Measurements from ENCODE around the gene HABP2. TPM values are rescaled to one million over a fixed set of nuclear protein-coding genes. Genes with fewer than 3 reads are reported as not detected.

The HABP2 gene
- total and polyA plus RNA-seq, 7 experiments from 2014 or later, result not detected

DNA sequence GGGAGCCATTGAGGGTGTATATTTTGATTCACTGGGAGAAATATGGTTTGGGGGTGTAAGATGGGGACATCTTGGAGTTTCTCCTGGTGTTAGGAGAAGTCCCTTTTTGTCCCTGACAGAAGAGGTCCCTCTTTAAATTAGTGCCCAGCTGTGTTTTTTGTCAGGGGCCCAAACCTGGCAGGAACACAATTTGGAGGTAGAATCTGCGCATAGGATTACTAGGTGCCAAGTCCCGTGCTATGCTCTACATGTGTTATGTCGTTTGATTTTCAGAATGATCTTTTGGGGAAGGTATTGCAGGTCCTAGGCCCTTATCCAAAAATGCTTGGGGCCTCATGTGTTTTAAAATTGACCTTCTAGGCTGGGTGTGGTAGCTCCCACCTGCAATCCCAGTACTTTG is 36.8 kb upstream of the HABP2 start:
- ChIA-PET CTCF (no interaction called here), POLR2A (no interaction called here)
- ATAC-seq, result no peak

DNA sequence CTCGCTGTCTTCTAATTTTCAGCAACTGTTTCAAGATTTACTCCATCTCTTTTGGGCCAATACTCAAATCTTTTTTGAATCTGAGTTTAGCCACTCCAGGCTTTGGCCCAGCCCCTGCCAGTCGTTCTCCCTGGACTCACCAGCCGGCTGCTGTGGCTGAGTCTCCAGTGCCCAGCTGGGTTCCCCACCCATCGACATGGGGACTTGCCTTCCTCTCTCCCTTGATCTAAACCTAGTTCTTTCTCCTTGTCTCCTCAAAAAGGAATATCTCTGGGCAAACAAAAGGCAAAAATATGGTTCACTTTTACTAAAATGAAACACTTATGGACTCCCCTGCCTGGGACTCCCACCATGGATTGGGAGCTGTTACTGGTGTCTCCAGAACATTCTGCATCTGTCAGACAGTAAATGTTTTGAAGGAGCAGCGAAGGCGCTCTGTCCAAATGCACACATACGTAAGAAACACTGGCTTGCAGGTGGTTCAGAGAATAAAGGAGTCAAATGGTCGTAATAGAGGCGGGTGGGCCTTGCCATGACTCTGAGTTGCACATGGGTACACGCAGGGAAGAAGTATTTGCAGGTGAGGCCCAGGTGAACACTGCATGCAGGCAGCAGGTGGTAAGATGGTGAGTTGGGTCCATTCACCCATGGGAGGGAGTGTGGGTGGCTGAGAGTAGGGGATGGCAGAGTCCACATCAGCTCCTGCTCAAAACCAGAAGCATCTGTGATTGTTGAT is 35.5 kb upstream of the HABP2 start:
- peaks cover 5 to 29% (median 15%) of the 10 kb centered on the region in 5 donors for H3K27me3 Mint-ChIP-seq
- no peak overlapping the region for H3K4me3 Mint-ChIP-seq
- H3K36me3 Mint-ChIP-seq, result no peaks in the 10 kb centered on the region
- H3K4me1 ChIP-seq (ENCODE audit: control insufficient read depth in 2 of 2, insufficient read depth in 2 of 2, low read length in 2 of 2), result no peaks in the 10 kb centered on the region
- ATAC-seq, result no peak
- H3K27me3 ChIP-seq (ENCODE audit: control insufficient read depth in 2 of 2, insufficient read depth in 2 of 2, low read length in 2 of 2), result no peaks in the 10 kb centered on the region
- no peak for DNase-seq
- H3K27ac Mint-ChIP-seq, result no peak overlapping the region
- H3K4me3 ChIP-seq (ENCODE audit: low read length), result no peak overlapping the region
- no peak overlapping the region for H3K27ac ChIP-seq (ENCODE audit: low read depth, low read length)
- peaks cover 0 to 15% (median 5%) of the 10 kb centered on the region in 11 donors for H3K9me3 Mint-ChIP-seq
- intact Hi-C loops (cut with micrococcal nuclease), result no loop called here
- H3K9me3 ChIP-seq (ENCODE audit: control insufficient read depth in 2 of 3, low read length in 3 of 3), result no peaks in the 10 kb centered on the region
- CTCF ChIA-PET, result no interaction called here
- H3K4me1 Mint-ChIP-seq, result no peaks in the 10 kb centered on the region
- POLR2A ChIA-PET, result no interaction called here
- no peaks in the 10 kb centered on the region for H3K36me3 ChIP-seq (ENCODE audit: control insufficient read depth in 2 of 3, insufficient read depth in 3 of 3, low read length in 3 of 3)

More for the DNA sequence above, 36.8 kb upstream of the HABP2 start:
- DNase-seq, result no peak
- no peak overlapping the region for H3K27ac ChIP-seq (ENCODE audit: low read depth, low read length)
- H3K27me3 Mint-ChIP-seq, result peaks cover 5 to 29% (median 14%) of the 10 kb centered on the region in 5 donors
- no peaks in the 10 kb centered on the region for H3K4me1 ChIP-seq (ENCODE audit: control insufficient read depth in 2 of 2, insufficient read depth in 2 of 2, low read length in 2 of 2)
- peaks cover 0 to 6% (median 0%) of the 10 kb centered on the region in 5 donors for H3K36me3 Mint-ChIP-seq
- peaks cover 0 to 9% (median 0%) of the 10 kb centered on the region in 3 experiments for H3K9me3 ChIP-seq (ENCODE audit: control insufficient read depth in 2 of 3, low read length in 3 of 3)
- no peaks in the 10 kb centered on the region for H3K36me3 ChIP-seq (ENCODE audit: control insufficient read depth in 2 of 3, insufficient read depth in 3 of 3, low read length in 3 of 3)
- H3K27me3 ChIP-seq (ENCODE audit: control insufficient read depth in 2 of 2, insufficient read depth in 2 of 2, low read length in 2 of 2), result no peaks in the 10 kb centered on the region
- H3K9me3 Mint-ChIP-seq, result peaks cover 0 to 27% (median 11%) of the 10 kb centered on the region in 11 donors
- intact Hi-C loops (cut with micrococcal nuclease), result no loop called here
- H3K27ac Mint-ChIP-seq, result no peak overlapping the region
- H3K4me1 Mint-ChIP-seq, result no peaks in the 10 kb centered on the region
- H3K4me3 ChIP-seq (ENCODE audit: low read length), result no peak overlapping the region
- no peak overlapping the region for H3K4me3 Mint-ChIP-seq

DNA sequence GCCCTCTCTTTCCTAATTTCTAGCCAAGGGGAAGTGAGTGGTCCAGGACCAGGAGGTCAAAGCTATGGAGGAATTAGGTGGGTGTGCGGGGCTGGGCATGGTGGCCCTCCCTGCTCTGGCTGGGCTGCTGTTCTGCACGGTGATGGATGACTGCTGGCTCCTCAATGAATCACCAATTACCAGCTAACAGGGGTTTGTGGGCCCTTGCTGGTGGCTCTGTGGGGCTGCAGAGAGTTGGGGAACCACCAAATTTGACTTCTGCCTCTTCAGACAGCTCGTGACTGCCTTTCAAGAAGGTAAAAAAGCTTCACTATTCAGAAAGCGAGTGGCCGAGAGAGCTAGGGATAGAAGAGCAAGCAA is 35.0 kb upstream of the HABP2 start:
- Mint-ChIP-seq H3K27ac (no peak overlapping the region), H3K9me3 (peaks cover 0 to 9% (median 2%) of the 10 kb centered on the region in 11 donors), H3K4me3 (no peak overlapping the region), H3K27me3 (peaks cover 5 to 28% (median 20%) of the 10 kb centered on the region in 5 donors), H3K4me1 (no peaks in the 10 kb centered on the region), H3K36me3 (no peaks in the 10 kb centered on the region)
- ChIA-PET CTCF (no interaction called here), POLR2A (no interaction called here)
- Histone ChIP-seq H3K4me3 (ENCODE audit: low read length) (no peak overlapping the region), H3K27me3 (ENCODE audit: control insufficient read depth in 2 of 2, insufficient read depth in 2 of 2, low read length in 2 of 2) (no peaks in the 10 kb centered on the region), H3K4me1 (ENCODE audit: control insufficient read depth in 2 of 2, insufficient read depth in 2 of 2, low read length in 2 of 2) (no peaks in the 10 kb centered on the region), H3K27ac (ENCODE audit: low read depth, low read length) (no peak overlapping the region), H3K9me3 (ENCODE audit: control insufficient read depth in 2 of 3, low read length in 3 of 3) (no peaks in the 10 kb centered on the region), H3K36me3 (ENCODE audit: control insufficient read depth in 2 of 3, insufficient read depth in 3 of 3, low read length in 3 of 3) (no peaks in the 10 kb centered on the region)
- intact Hi-C loops (cut with micrococcal nuclease), result no loop called here
- ATAC-seq (no peak), DNase-seq (no peak)

DNA sequence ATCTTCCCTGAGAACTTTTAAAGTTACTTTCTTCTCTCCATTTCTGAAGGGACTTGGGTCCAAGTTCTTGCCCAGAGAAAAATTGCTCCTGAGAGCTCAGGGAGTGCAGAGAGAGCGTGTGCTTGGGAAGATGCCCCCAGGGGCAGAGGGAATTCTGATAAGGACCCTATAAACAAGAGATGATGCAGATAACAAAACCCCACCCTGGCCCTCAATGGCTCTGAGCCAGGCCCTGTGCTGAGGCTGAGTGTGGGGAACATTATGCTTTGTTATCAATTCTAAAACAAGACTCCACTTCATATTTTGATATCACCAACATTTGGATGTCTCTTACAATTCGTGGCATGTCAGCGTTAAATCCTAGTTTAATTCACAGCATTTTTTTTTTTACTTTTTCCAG is 34.4 kb upstream of the HABP2 start:
- Mint-ChIP-seq H3K36me3 (no peaks in the 10 kb centered on the region), H3K4me1 (no peaks in the 10 kb centered on the region), H3K9me3 (peaks cover 0 to 4% (median 0%) of the 10 kb centered on the region in 11 donors), H3K27ac (no peak overlapping the region), H3K4me3 (no peak overlapping the region), H3K27me3 (peaks cover 5 to 28% (median 20%) of the 10 kb centered on the region in 5 donors)
- H3K4me1 ChIP-seq (ENCODE audit: control insufficient read depth in 2 of 2, insufficient read depth in 2 of 2, low read length in 2 of 2), result no peaks in the 10 kb centered on the region
- no peaks in the 10 kb centered on the region for H3K27me3 ChIP-seq (ENCODE audit: control insufficient read depth in 2 of 2, insufficient read depth in 2 of 2, low read length in 2 of 2)
- no peak overlapping the region for H3K4me3 ChIP-seq (ENCODE audit: low read length)
- ChIA-PET POLR2A (no interaction called here), CTCF (no interaction called here)
- no peaks in the 10 kb centered on the region for H3K9me3 ChIP-seq (ENCODE audit: control insufficient read depth in 2 of 3, low read length in 3 of 3)
- H3K36me3 ChIP-seq (ENCODE audit: control insufficient read depth in 2 of 3, insufficient read depth in 3 of 3, low read length in 3 of 3), result no peaks in the 10 kb centered on the region
- intact Hi-C loops (cut with micrococcal nuclease), result no loop called here
- ATAC-seq (no peak), DNase-seq (no peak)
- no peak overlapping the region for H3K27ac ChIP-seq (ENCODE audit: low read depth, low read length)

DNA sequence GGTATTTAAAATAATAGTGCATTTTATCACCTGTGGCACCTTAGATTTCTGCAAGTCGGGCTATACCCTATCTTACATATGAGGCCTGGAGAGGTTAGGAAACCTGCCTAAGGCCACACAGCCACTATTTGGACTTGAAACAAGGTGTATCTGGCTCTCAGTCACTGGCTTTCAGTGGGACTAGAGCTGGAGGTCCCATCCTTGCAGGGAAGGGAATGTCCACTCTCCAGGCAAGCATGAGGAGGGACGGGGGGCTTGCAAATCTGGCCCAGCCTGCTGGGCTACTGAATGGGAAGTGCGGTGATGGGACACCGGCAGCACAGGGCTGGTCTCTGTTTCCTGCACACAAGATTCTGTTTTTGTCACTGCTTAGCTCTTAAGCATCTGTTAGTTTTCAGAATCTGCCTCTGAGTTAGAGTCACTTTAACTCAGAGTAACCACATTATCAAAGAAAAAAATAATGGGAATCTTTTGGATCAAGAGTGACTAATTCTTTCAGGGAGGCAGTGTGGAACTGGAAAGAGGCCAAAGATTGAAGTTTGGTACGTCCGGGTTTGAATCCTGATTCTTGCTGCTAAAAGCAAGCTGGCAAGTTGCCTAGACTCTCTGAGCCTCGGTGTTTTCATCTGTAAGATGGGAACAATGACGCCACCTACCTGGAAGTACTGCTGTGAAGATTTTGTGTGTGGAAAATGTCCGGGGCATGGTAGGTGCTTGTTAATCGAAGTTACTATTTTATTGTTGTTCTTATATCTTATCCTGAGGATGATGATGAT is 33.8 kb upstream of the HABP2 start:
- POLR2A ChIA-PET, result no interaction called here
- H3K4me1 Mint-ChIP-seq, result no peaks in the 10 kb centered on the region
- H3K9me3 ChIP-seq (ENCODE audit: control insufficient read depth in 2 of 3, low read length in 3 of 3), result no peaks in the 10 kb centered on the region
- no peak for DNase-seq
- H3K27me3 Mint-ChIP-seq, result peaks cover 5 to 25% (median 15%) of the 10 kb centered on the region in 5 donors
- ATAC-seq, result no peak
- CTCF ChIA-PET, result no interaction called here
- peaks cover 0 to 4% (median 0%) of the 10 kb centered on the region in 11 donors for H3K9me3 Mint-ChIP-seq
- no peak overlapping the region for H3K4me3 ChIP-seq (ENCODE audit: low read length)
- intact Hi-C loops (cut with micrococcal nuclease), result no loop called here
- no peaks in the 10 kb centered on the region for H3K4me1 ChIP-seq (ENCODE audit: control insufficient read depth in 2 of 2, insufficient read depth in 2 of 2, low read length in 2 of 2)
- H3K27ac Mint-ChIP-seq, result no peak overlapping the region
- no peak overlapping the region for H3K4me3 Mint-ChIP-seq
- H3K36me3 ChIP-seq (ENCODE audit: control insufficient read depth in 2 of 3, insufficient read depth in 3 of 3, low read length in 3 of 3), result no peaks in the 10 kb centered on the region
- H3K36me3 Mint-ChIP-seq, result no peaks in the 10 kb centered on the region
- no peaks in the 10 kb centered on the region for H3K27me3 ChIP-seq (ENCODE audit: control insufficient read depth in 2 of 2, insufficient read depth in 2 of 2, low read length in 2 of 2)
- no peak overlapping the region for H3K27ac ChIP-seq (ENCODE audit: low read depth, low read length)

DNA sequence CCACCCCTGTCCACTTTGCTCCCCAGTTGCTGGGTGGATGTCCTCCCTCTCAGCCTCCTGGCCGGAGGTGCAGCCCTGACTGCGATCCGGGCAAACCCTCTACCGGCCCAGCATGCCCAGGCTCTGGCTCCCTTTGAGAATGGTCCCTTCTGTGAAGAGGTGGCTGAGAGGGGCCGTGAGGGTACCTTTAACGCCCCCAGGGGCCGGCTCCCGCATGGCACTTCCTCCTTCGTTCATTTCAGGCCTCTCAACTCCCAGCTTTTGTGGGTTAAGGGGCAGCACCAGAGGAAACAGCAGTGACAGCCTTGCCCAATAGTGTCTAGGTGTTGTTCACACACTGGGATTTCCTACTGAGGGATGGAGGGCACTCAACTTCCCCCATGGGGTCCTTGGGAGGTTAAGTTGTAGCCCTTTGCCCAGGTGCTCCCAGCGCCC is 33.2 kb upstream of the HABP2 start:
- no peaks in the 10 kb centered on the region for H3K27me3 ChIP-seq (ENCODE audit: control insufficient read depth in 2 of 2, insufficient read depth in 2 of 2, low read length in 2 of 2)
- peaks cover 5 to 24% (median 14%) of the 10 kb centered on the region in 5 donors for H3K27me3 Mint-ChIP-seq
- no peak for ATAC-seq
- H3K4me3 Mint-ChIP-seq, result no peak overlapping the region
- no peak overlapping the region for H3K27ac Mint-ChIP-seq
- no peak overlapping the region for H3K4me3 ChIP-seq (ENCODE audit: low read length)
- H3K9me3 ChIP-seq (ENCODE audit: control insufficient read depth in 2 of 3, low read length in 3 of 3), result no peaks in the 10 kb centered on the region
- POLR2A ChIA-PET, result no interaction called here
- no peaks in the 10 kb centered on the region for H3K36me3 ChIP-seq (ENCODE audit: control insufficient read depth in 2 of 3, insufficient read depth in 3 of 3, low read length in 3 of 3)
- H3K4me1 Mint-ChIP-seq, result no peaks in the 10 kb centered on the region
- H3K9me3 Mint-ChIP-seq, result peaks cover 0 to 3% (median 0%) of the 10 kb centered on the region in 11 donors
- CTCF ChIA-PET, result no interaction called here
- H3K36me3 Mint-ChIP-seq, result no peaks in the 10 kb centered on the region
- H3K27ac ChIP-seq (ENCODE audit: low read depth, low read length), result no peak overlapping the region
- no peak for DNase-seq
- intact Hi-C loops (cut with micrococcal nuclease), result loop anchor here in 1 of 2 donors (10.0 kb wide), 1 partner anchor 1045 kb away; no protein-coding TSS in a partner anchor
- no peaks in the 10 kb centered on the region for H3K4me1 ChIP-seq (ENCODE audit: control insufficient read depth in 2 of 2, insufficient read depth in 2 of 2, low read length in 2 of 2)

Measured in naive thymus-derived CD4-positive, alpha-beta T cell (primary cell).